NCI-H774 (cell line): ENCODE data around the gene RALGAPB.
"Not testable (repeated sequence)": the region's sequence is repeated elsewhere in the genome, so short reads cannot be mapped to it uniquely, and the experiment has no call there.

ENCODE experiments used
- DNase-seq: peaks from one replicate; lab custom pipeline; 2025; lab: John Stamatoyannopoulos, UW

The RALGAPB gene

DNA sequence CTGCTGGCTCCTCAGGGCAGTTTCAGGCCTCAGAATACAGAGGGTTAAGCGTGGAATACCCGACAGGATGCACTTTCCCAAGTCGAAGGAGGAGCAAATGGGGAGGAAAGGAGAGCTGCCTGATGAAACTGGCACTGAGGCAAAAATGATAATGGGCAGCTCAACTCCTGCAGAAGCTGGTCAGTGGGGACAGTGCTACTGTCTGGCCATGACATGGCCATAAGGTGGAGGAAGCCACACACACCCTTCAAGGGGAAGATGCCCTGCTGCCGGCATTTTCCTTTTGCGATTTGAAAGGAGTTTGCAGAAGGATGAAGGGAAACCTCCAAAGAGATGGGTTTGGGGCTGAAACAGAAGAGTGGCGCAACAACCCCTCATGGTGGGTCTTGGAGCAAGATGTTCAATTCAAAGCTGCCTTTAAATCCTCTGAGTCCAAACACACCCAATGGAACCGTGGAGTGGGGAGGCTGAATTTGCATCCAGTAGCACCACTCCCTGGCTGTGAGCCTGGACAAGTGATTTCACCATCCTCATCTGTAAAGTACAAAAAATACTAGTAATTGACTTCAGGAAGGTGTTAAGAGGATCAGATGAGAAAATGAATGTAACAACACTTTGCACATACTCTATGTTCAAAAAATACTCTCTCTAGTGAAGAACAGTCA, 111.6 kb downstream of the RALGAPB start:
- no peak for DNase-seq

DNA sequence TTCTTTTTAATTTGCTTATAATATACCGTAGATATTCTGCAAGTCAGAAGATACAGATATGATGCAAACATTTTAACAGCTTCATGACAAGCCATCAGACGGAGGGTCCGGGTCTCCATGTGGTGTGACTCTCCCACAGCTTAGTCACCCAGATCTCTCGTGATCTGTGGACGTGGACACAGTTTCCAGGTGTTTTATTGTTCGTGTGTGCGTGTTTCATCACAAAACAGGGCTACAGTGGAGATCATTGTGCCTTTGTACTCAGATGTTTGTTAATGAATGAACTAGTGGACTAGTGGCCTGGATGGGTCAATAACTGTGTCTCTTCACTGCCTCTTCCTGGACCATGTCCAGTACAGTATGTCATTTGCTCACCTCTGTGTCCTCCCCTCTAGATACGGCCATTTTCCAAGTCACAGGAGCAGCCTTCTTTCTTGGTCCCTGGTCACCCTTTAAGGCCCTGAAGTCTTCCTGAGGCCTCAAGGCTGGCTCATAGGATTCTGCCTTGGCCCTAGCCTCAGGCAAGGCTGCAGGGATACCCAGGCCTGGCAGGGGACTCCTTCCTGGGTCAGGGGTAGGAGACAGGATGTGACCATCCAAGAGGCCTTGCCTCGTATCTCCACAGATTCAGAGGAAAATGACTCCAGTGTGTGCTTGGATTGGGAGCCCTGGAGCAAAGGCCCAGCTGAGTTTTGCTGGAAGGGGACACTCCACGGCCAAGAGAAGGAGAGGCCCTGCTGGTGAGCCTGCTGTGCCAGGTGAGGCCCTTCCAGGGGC, 112.9 kb downstream of the RALGAPB start:
- no peak for DNase-seq

DNA sequence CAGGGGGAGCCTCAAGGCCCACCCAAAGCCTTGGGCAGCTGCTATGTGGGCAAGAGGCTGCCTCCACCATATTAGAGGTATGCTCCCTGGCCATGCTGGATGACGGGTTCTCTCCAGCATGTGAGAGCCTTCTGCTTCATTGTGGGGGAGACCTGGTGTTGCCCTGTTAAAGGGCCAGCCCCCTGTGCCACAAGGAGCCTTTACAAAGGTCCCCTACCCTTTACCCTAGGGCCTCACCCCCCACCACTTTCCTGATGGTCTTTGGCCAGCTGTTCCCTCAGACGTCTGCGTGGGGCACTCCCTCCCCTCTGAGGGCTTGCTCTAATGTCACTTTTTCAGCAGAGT, 113.5 kb downstream of the RALGAPB start:
- DNase-seq, result no peak

DNA sequence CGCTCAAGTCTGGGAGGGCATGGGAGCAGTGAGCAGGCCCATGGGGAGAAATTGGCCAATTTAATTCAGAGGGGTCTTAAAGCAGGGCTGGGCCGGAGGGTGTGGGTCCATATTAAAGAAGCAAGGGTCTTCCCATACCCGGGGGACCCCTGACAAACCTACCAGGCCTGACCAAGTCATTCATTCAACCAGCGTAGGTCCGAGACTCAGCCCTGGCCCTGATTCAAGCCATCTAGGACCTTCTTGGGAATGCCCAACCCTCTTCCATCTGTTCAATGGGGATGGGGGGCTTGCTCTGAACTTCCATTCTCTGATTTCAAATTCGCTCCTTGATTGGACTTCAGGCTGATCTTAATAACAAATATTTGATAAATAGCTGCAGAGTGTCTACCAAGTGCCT, 115.7 kb downstream of the RALGAPB start:
- DNase-seq, result no peak

DNA sequence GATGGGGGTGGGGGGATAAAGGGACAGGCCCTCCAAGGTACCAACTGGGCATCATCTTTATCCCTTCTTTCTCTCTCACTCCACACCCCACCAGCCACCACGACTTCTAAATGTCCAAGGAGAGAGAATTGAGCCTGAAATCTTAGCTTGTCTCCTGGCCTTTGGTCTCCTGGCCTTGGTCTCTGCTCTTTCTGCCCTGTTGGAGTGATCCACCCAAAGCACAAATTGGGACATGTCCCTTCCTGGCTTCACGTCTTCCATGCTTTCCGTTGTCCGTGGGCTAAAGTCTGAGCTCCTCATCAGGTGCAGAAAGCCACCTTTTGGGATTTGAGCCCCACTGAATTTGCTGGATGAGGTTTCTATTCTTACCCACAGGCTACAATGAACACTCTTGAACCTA, 116.7 kb downstream of the RALGAPB start:
- DNase-seq, result no peak

DNA sequence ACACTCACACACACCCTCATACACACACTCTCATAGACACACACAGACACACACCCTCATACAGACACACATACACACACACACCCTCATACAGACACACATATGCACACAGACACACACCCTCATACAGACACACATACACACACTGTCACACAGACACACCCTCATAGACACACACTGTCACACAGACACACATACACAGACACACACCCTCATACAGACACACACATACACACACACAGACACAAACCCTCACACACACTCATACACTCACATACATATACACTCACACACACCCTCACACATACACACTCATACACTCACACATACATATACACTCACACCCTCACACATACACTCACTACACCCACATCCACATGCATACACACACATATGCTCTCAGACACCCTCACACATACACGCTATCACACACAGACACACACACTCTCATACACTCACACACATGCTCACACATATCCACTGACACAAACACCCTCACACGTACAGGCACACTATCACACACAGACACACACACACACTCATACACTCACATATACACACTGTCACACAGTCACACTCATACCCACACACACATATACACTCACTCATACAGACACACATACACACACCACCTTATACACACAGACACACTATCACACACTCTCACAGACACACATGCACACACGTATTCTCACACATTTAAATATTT, 117.5 kb downstream of the RALGAPB start:
- DNase-seq, result no peak

DNA sequence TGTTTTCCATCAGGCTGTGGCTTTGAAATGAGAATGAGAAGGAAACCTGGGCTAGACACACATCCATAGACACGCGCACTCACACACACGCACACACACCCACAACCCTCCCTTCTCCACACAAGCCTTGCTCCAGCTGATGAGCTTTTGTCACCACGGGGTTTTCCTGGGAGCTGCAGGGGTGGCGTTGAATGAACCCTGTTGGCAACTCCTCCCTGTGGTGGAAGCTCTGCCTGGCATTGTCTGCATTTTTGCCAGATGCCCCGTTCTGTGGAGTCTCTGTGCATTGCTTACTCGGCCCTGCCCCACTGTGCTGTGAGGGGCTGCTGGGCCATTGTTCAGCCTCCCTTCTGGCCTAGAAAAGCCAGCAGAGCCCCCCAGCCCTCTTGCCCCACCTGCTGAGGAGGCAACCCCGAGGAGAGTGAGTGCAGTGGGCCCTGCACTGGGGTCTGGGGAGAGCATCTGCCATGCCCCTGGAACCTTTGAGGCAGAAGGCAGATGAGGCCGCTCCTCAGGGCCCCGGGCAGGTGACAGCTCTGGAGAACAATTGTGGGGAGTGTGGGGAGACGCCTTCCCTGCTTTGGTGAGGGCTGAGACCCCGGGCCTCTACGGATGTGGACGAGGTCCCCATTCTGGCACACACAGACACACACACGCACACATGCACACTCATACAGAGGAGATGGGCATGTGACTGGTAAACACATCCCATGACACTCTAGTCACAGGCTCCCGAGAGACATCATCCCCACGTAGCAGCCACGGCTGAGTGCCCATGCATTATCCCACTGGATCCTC, 118.2 kb downstream of the RALGAPB start:
- no peak for DNase-seq

DNA sequence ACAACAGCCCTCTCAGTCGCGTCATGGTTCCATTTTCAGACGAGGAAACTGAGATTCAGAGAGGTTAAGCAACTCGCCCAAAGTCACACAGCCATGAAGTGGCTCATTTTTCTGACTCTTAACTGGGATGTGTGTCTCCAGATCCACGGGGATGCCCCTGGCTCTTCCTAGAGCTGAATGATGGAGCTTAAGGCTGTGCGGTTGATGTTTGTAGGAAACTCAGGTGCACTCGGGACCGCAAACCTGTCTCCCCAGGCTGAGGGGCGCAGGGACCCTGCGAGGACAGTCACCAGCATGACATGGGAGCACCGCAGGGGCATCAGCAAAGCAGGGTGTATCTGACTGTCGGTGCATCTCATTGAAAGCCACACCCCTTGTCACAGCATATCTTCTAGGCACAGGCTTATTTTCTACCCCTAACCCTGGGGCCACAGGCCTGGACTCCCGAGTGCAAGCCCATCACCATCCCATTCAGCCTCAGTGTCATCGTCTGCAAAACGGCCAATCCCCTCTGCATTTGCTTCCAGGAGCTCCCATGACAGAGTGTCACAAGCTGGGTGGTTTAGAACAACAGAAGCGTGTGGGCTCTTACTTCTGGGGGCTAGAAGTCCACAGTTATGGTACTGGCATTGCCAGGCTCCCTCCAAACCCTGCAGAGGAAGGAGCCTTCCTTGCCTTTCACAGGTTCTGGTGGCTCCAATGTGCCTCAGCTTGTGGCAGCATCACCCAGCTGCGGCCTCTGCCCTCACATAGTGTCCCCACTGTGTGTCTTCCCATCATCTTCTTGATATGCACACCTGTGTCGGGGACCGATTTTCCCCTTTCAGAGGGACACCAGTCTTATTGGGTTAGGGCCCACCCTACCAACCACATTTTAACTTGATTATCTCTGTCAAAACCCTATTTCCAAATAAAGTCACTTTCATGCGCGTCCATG, 119.1 kb downstream of the RALGAPB start:
- no peak for DNase-seq

DNA sequence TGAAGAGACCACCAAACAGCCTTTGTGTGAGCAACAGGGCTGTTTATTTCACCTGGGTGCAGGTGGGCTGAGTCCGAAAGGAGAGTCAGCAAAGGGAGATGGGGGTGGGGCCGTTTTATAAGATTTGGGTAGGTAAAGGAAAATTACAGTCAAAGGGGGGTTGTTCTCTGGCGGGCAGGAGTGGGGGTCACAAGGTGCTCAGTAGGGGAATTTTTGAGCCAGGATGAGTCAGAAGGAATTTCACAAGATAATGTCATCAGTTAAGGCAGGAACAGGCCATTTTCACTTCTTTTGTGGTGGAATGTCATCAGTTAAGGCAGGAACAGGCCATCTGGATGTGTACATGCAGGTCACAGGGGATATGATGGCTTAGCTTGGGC, 119.8 kb downstream of the RALGAPB start:
- not testable (repeated sequence) for DNase-seq

DNA sequence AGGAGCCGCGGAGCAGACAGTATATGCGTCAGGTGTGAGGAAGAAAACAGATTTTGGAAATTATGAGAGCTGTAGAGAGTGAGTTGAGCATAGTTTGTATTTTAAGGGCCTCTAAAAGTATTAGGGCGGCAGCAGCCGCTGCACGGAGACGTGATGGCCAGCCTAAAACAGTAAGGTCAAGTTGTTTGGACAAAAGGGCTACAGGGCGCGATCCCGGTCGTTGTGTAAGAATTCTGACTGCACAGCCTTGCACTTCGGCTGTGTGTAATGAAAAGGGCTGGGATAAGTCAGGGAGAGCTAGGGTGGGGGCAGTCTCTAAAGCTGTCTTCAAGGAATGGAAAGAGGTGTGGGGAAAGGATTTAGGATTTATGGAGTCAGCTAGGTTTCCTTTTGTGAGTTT, 121.6 kb downstream of the RALGAPB start:
- DNase-seq, result not testable (repeated sequence)

DNA sequence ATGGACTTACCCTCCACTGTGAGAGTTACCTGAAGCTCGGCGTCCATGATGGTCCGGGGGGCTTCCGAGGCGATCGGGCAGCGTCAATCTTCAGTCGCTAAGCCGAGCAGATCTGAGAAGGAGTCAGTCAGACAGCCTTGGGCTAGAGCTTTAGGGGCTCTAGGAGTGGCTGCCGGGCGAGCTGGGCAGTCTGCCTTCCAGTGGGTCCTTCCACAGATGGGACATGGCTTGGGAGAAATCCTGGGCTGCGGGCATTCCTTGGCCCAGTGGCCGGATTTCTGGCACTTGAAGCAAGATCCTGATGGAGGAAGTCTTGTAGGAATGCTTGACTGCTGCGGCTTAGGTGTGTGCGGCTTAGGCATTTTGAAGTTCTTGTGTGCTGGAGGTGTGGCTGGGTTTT, 123.2 kb downstream of the RALGAPB start:
- not testable (repeated sequence) for DNase-seq

DNA sequence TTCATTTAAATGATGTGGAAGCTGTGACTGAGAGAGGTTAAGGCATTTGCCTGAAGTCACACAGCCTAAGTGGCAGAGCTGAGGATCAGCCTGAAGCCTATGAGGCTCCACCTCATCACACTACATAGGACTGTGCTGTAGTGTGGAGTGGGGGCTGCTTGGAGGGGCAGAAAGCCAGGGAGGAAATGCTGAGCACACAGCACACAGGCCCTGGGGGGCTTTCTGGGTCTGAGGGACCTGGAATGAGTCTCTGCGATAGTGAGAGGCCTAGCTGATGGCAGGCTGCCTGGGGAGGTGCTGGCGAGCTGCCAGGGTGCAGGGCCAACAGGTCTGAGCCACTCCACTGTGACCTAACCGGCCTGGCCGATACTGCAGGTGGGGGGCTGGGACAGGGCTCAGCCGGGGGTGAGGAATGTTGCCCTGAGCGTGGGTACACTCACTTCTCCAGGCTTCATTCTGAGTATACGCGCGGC, 126.8 kb downstream of the RALGAPB start:
- DNase-seq, result no peak

DNA sequence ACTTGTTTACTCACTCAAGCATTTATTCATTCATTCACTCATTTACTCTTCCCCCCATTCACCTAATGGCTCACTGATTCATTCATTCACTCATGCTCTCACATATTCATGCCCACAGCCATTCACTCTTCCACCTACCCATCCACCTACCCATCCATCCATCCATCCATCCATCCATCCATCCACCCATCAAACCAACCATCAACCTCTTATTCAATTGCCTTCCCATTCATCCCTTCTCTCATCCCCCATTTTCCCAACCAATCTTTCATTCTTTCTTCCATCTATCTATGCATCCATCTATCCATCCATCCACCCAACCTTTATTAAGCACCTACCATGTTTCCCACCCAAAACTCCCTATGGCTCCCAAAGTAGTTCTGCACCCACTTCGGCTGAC, 127.4 kb downstream of the RALGAPB start:
- no peak for DNase-seq

DNA sequence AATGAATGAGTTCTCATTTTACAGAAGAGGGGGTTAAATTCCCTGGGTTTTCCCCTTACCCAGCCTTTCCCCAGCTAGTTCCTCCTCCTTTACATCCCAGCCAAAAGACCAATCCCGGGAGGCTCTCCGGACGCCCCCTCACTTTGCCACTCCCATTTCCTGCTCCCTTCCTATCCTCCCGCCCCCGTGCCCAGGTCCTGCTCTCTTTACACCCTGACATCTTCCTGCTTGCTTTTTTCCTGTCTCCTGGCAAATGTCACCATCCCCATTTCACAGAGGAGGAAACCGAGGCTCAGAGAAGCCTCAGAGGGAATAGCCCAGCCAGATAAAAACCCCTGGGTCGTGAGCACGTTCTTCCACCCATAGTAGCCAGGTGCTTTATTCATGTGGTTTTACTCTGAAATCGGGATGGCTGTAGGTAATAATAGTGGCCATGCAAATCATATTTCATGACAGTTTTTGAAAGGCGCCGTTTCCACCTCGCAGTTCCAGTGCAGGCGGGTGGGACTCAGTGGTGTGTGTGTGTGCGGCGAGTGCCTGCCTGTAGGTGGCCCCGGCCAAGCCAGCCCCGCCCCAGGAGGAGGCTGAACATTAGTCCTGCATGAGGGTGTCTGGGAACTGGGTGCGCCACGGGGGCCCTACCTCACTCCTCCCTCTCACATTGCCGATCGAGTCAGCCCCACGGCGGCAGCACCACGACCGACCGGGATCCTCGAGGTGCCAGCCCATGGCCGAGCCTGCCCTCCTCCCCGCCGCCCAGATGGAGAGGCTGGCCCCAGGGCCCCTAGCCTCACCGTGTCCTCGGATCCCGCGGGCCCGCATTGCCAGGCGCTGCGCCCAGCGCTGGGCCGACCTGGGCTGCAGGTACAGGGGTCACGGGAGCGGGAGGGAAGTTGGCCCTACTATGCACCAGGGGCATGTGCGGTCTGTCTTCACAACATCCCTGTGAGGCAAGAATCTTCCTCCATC, 128.9 kb downstream of the RALGAPB start, which contains the start of gene ARHGAP40:
Gene ARHGAP40 (plus strand): TSS at position 594 of the 969 bp plus-strand sequence.
- DNase-seq, result no peak

DNA sequence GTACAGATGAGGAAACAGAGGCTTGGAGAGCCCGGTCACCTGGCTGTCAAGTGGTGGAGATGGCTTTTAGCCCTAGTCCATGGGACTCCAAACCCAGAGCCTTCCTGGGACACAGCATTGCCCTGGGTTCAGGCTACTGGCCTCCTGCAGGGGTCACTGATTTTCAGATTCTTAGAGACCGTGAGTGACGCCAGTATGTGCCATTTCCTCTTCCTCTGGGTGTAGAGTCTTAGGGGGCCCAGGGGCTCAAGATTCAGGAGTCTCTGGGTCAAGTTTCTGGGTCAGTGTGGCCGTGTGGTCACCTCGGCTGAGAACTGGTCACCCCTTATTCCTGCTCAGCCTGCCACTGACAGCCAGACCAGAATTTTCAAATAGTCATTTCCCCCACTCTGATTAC, 129.5 kb downstream of the RALGAPB start:
- DNase-seq, result no peak

DNA sequence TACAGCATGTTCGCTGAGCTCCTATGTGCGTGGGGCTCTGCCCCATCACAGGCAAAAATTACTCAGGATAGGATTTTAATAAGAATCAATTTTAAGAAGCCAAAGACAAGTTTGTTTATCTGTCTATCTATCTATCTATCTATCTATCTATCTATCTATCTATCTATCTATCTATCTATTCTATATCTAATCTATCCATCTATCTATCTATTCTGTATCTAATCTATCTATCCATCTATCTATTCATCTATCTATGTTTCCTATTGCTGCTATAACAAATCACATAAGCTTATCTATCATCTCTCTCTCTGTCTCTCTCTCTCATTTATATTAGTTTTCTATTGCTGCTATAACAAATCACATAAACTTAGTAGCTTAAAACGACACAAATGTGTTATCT, 130.6 kb downstream of the RALGAPB start:
- DNase-seq, result no peak

DNA sequence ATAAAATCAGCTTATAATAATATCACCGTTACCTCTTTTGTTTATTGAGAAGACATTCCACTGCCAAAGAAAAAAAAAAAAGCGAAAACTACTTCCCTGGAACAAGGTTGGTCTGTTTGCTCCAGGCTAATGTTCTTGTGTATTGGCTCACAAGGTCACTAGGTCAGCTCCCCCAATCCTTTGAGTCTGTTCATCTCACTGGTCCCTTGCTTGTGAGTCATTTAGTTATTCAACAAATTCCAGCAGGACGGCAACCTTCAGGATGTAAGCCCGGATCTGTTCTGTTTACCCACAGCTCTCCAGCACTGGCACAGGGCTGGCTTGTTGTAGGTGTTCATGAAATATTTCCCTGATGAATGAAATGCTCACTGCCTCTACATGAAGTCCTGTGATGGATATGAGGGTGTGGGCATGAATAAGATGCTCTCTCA, 132.2 kb downstream of the RALGAPB start:
- DNase-seq, result no peak

DNA sequence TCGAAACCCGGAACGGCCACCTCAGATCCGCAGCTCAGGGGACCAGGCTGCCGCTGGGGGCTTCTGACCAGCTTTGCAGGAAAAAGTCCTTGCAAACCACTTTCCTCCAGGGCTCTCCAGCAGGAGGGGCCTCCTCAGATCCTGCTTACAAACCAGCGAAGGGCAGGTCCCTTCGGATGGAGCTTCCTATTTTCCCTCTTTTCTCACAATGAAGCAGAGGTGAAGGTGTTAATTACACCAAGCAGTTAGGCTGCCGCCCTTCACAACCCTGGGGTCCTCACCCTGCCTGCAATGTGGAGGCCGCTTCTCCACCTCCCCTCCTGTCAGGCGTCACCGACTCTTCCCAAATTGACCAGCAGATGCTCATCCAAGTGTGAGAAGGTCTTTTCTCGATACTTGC, 134.7 kb downstream of the RALGAPB start:
- DNase-seq, result no peak

DNA sequence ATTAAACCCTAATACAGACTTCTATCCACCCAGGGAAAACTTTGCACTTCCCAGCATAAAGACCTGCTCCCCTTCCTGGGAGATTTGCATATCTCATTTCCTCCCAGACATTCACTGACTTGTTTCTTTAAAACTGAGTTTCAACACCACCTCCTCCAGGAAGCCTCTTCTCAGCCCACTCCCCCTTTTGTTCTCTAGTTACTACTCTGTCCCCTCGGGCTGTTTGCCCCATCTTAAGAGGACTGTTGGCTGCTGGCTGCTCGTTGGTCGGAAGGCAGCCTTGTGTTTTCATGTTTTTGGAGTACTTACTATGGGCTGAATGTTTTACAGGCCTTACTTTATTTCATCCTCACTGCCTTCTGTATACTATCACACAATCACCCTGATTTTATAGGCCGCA, 135.5 kb downstream of the RALGAPB start:
- no peak for DNase-seq

DNA sequence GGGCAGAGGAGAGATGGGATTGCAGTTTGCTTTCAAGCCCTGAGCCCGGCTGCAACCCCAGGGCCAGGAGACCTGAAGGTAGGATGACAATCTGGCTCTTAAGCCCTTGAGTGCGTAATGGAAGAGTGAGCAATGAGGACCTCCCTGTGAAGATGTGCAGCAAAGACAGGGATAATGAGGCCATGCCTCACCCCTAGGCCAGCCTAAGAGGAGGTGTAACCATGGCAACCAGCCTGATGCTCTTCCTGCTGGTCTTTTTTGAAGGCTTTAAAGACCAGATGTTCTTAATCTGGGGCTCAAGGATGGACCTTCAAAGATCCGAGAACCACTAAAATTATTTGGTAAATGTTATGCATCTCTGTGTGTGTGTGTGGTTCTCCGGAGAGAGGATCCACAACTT, 137.2 kb downstream of the RALGAPB start:
- no peak for DNase-seq
